Lung (tissue), 12 donors: ENCODE data around the gene RNU6-9. TPM values are rescaled to one million over a fixed set of nuclear protein-coding genes. Genes with fewer than 3 reads are reported as not detected.

Experiments
- ATAC-seq: fragments of 200-7000 bp; cut with Tn5 transposase; one replicate; pipeline ENCODE4 v1.9.1; 2020; ENCODE audit warnings: moderate number of reproducible peaks; ENCODE audit not compliant: insufficient read depth, low FRiP score
- DNase-seq, 3 donors: peaks; one replicate each; pipeline ENCODE4 v3.0.0-alpha.2; 2013 to 2017
- H3K27ac ChIP-seq, 2 donors: one replicate each; pipeline ENCODE4 v1.5.1; 2013; ENCODE audit warnings: mild to moderate bottlenecking in 2 of 2, moderate library complexity in 2 of 2, control low read depth in 1 of 2, inconsistent platforms in 1 of 2, low read depth in 1 of 2, low read length in 1 of 2
- H3K27me3 ChIP-seq, 3 donors: one replicate each; pipeline ENCODE4 v1.5.1; 2013; ENCODE audit warnings: low read length in 2 of 3; ENCODE audit not compliant: control insufficient read depth in 3 of 3, insufficient read depth in 3 of 3
- H3K36me3 ChIP-seq, 4 donors: one replicate each; pipeline ENCODE4 v1.5.1; 2013; ENCODE audit warnings: low read length in 4 of 4, mild to moderate bottlenecking in 1 of 4, moderate library complexity in 1 of 4; ENCODE audit not compliant: control insufficient read depth in 4 of 4, insufficient read depth in 4 of 4
- H3K4me1 ChIP-seq, 5 donors: one replicate each; pipeline ENCODE4 v1.5.1; 2013; ENCODE audit warnings: low read length in 5 of 5, mild to moderate bottlenecking in 2 of 5, moderate library complexity in 1 of 5; ENCODE audit not compliant: control insufficient read depth in 5 of 5, insufficient read depth in 5 of 5
- H3K4me3 ChIP-seq: one replicate; pipeline ENCODE4 v1.5.1; 2013; ENCODE audit warnings: mild to moderate bottlenecking, control low read depth, moderate library complexity
- H3K9ac ChIP-seq, 2 donors: one replicate each; pipeline ENCODE4 v1.5.1; 2013; ENCODE audit warnings: low read length in 2 of 2, control low read depth in 1 of 2; ENCODE audit not compliant: insufficient read depth in 1 of 2
- H3K9me3 ChIP-seq, 4 donors: one replicate each; pipeline ENCODE4 v1.5.1; 2013; ENCODE audit warnings: low read length in 3 of 4, mild to moderate bottlenecking in 1 of 4, moderate library complexity in 1 of 4; ENCODE audit not compliant: control insufficient read depth in 4 of 4, insufficient read depth in 3 of 4
- WGBS, 2 donors: extraction: QIAGEN DNeasy Blood & Tissue Kit; methylation state at CpG; one replicate each; pipeline ENCODE4 v1.1.7; 2013; 5-methylcytosine and 5-hydroxymethylcytosine counted together
- polyA plus RNA-seq, 2 donors: library from polyadenylated mRNA; stranded (reverse); fragments of 200-250 nt; gene quantifications; one replicate each; pipeline ENCODE4 v1.2.1, GENCODE V29; 2013
- total RNA-seq, 2 donors: library from RNA; depleted of rRNA in 1 of 2; stranded (reverse); fragments of >200 nt in 1 of 2; gene quantifications; one replicate each; pipeline ENCODE4 v1.2.1, GENCODE V29; 2014 to 2021
- TF ChIP-seq, protein P1 (sequence below): IDR thresholded peaks from 2 replicates; pipeline ENCODE4 v1.5.1; 2012; ENCODE audit warnings: mild to moderate bottlenecking; ENCODE audit errors: control extremely low read depth, extremely low read depth
- donor health status: control.
- donor health status: control.
- donor health status: Bipolar disorder and iron deficiency.
- donor health status: healthy.
- donor health status: DM: yes; HTN: yes; CAD: no.

Gene RNU6-9
- total and polyA plus RNA-seq, 4 donors, result not detected

DNA sequence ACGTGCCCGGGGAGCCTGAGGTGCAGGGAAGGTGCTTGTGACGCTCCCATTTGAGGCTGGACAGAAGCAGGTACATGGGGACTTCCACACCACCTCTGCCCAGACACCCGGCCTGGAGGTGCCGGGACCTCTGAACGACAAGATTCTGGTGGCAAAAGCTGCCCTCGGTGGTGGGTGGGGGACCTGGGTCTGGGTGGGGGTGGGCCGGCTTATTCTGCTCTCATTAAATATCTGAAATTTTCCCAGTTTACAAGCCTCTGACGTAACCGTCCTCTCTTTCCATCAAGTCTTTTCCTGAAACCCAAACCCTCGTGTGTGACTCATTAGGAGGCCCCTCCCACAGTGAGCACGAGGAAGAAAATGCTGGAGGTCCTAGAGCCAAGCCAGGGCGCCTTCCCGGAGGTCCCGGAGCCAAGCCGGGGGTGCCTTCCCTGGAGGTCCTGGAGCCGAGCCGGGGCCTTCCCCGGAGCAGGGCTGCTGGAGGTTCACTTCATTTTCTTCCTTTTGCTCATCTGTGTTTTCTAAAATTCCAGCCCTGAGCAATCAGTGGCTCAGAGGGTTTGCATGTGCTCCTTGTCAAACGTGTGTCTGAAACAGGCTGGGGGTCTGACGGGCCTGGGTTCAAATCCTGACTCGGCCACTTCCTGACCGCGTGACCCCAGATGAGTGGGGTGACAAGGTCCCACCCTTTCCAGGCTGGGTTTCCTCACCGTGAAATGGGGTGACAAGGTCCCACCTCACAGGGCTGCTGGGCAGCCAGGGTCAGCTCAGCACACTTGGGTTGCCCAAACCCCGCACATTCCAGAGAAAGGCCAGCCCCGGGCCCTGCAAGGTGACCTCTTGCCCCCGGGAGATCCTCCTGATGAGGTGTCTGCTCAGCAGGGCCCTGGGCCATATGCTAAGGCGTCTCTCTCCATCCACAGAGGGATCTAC, 23.8 kb upstream of the RNU6-9 start:
- Histone ChIP-seq H3K4me3 (no peak overlapping the region), H3K27ac (peak overlapping the region in 1 of 2 donors; percentile 68), H3K27me3 (no peaks in the 10 kb centered on the region), H3K9ac (peak overlapping the region in 1 of 2 donors; percentile 55), H3K36me3 (peaks cover 0 to 41% (median 16%) of the 10 kb centered on the region in 4 donors), H3K4me1 (peaks cover 0 to 20% (median 12%) of the 10 kb centered on the region in 5 donors), H3K9me3 (no peaks in the 10 kb centered on the region)
- 75 to 78% methylated on average over 29 of the region's 29 CpGs for WGBS, 2 donors
- DNase-seq (peak; percentile 82 to 91 (median 89)), ATAC-seq (peak; percentile 36)
- TF ChIP-seq, protein P1, sequence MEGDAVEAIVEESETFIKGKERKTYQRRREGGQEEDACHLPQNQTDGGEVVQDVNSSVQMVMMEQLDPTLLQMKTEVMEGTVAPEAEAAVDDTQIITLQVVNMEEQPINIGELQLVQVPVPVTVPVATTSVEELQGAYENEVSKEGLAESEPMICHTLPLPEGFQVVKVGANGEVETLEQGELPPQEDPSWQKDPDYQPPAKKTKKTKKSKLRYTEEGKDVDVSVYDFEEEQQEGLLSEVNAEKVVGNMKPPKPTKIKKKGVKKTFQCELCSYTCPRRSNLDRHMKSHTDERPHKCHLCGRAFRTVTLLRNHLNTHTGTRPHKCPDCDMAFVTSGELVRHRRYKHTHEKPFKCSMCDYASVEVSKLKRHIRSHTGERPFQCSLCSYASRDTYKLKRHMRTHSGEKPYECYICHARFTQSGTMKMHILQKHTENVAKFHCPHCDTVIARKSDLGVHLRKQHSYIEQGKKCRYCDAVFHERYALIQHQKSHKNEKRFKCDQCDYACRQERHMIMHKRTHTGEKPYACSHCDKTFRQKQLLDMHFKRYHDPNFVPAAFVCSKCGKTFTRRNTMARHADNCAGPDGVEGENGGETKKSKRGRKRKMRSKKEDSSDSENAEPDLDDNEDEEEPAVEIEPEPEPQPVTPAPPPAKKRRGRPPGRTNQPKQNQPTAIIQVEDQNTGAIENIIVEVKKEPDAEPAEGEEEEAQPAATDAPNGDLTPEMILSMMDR, result no peak

DNA sequence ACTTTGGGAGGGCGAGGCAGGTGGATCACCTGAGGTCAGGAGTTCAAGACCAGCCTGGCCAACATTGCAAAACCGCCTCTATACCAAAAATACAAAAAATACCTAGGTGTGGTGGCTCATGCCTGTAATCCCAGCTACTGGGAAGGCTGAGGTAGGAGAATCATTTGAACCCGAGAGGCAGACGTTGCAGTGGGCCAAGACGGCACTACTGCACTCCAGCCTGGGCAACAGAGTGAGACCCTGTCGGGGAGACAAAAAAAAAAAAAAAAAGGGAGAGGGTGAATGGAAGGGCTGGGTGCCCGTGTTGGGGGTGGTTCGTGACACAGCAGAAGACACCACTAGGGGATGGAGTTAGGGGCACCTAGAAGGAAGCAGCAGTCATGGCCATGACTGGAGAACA, 23.0 kb upstream of the RNU6-9 start:
- WGBS, 2 donors, result 91 to 96% methylated on average over 8 of the region's 8 CpGs
- H3K36me3 ChIP-seq, result peaks cover 0 to 48% (median 17%) of the 10 kb centered on the region in 4 donors

DNA sequence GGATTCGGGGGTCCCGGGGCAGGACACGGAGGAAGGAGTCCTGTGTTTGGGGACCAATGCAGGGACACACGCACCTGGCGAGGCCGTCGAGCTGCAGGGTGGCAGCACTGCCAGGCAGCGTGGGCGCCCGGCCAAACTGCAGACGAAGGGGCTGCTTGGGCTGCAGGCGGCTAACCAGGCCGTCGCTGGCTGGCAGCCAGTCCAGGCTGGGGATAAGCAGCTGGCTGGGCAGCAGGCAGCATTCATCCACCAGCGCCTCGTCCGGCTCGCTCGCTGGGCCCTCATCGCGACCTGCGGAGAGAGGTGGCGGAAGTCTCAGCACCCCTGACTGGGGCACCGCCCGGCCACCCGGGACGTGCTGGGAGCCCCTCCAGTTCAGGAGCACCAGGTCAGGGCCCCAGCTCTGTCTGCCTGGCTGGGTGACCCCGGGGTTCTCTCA, 22.3 kb upstream of the RNU6-9 start:
- ATAC-seq, result no peak
- Histone ChIP-seq H3K4me1 (peaks cover 0 to 20% (median 12%) of the 10 kb centered on the region in 5 donors), H3K27ac (no peak overlapping the region), H3K9ac (no peak overlapping the region), H3K36me3 (peaks cover 0 to 55% (median 20%) of the 10 kb centered on the region in 4 donors), H3K27me3 (no peaks in the 10 kb centered on the region), H3K4me3 (no peak overlapping the region), H3K9me3 (no peaks in the 10 kb centered on the region)
- 79 to 85% methylated on average over 24 to 28 of the region's 28 CpGs for WGBS, 2 donors
- TF ChIP-seq, protein P1, result no peak
- DNase-seq, result peak; percentile 80 to 90 (median 88)

More for the DNA sequence above, 23.0 kb upstream of the RNU6-9 start:
- no peak for ATAC-seq
- Histone ChIP-seq H3K9ac (no peak overlapping the region), H3K4me1 (peaks cover 0 to 20% (median 12%) of the 10 kb centered on the region in 5 donors), H3K27ac (peak overlapping the region in 1 of 2 donors; percentile 42), H3K9me3 (no peaks in the 10 kb centered on the region), H3K27me3 (no peaks in the 10 kb centered on the region), H3K4me3 (no peak overlapping the region)
- TF ChIP-seq, protein P1, result no peak
- no peak for DNase-seq
